RWPE2 (cell line): ENCODE measurements around the gene DNAJB11.
A peak's percentile ranks its signal among the peaks of the same experiment; 100 is the strongest.

ENCODE experiments used
- ATAC-seq: fragments of 200-7000 bp; cut with Tn5 transposase; 3 replicates; pipeline ENCODE4 v1.9.1; 2021; ENCODE audit warnings: low read depth
- DNase-seq: peaks from one replicate; pipeline ENCODE4 v3.0.0-alpha.2; 2020; ENCODE audit warnings: low spot score
- H3K27ac ChIP-seq: fragments of 450-650 bp; 2 replicates; pipeline ENCODE4 v1.5.1; 2017; ENCODE audit warnings: mild to moderate bottlenecking; ENCODE audit not compliant: poor library complexity, severe bottlenecking
- H3K27me3 ChIP-seq: fragments of 250-450 bp; sonication (Bioruptor Pico); 2 replicates; pipeline ENCODE4 v1.5.1; 2021; ENCODE audit warnings: mild to moderate bottlenecking, moderate library complexity; ENCODE audit not compliant: insufficient read depth, poor library complexity, severe bottlenecking
- H3K36me3 ChIP-seq: fragments of 250-450 bp; sonication (Bioruptor Pico); 2 replicates; pipeline ENCODE4 v1.5.1; 2020; ENCODE audit warnings: low read depth, mild to moderate bottlenecking, moderate library complexity
- H3K4me1 ChIP-seq: fragments of 250-450 bp; sonication (Bioruptor Pico); 2 replicates; pipeline ENCODE4 v1.5.1; 2021; ENCODE audit warnings: mild to moderate bottlenecking, moderate library complexity; ENCODE audit not compliant: insufficient read depth, poor library complexity, severe bottlenecking
- H3K4me3 ChIP-seq: fragments of 250-450 bp; sonication (Bioruptor Pico); 2 replicates; pipeline ENCODE4 v1.5.1; 2021; ENCODE audit warnings: mild to moderate bottlenecking, moderate library complexity; ENCODE audit not compliant: severe bottlenecking
- H3K9me3 ChIP-seq: fragments of 250-450 bp; sonication (Bioruptor Pico); 2 replicates; pipeline ENCODE4 v1.5.1; 2021; ENCODE audit warnings: mild to moderate bottlenecking, moderate library complexity; ENCODE audit not compliant: severe bottlenecking
- TF ChIP-seq, protein P1 (sequence below): fragments of 450-650 bp; IDR thresholded peaks from one replicate; pipeline ENCODE4 v1.5.1; 2017; ENCODE audit warnings: mild to moderate bottlenecking, moderate library complexity; ENCODE audit not compliant: poor library complexity, severe bottlenecking

Gene DNAJB11

DNA sequence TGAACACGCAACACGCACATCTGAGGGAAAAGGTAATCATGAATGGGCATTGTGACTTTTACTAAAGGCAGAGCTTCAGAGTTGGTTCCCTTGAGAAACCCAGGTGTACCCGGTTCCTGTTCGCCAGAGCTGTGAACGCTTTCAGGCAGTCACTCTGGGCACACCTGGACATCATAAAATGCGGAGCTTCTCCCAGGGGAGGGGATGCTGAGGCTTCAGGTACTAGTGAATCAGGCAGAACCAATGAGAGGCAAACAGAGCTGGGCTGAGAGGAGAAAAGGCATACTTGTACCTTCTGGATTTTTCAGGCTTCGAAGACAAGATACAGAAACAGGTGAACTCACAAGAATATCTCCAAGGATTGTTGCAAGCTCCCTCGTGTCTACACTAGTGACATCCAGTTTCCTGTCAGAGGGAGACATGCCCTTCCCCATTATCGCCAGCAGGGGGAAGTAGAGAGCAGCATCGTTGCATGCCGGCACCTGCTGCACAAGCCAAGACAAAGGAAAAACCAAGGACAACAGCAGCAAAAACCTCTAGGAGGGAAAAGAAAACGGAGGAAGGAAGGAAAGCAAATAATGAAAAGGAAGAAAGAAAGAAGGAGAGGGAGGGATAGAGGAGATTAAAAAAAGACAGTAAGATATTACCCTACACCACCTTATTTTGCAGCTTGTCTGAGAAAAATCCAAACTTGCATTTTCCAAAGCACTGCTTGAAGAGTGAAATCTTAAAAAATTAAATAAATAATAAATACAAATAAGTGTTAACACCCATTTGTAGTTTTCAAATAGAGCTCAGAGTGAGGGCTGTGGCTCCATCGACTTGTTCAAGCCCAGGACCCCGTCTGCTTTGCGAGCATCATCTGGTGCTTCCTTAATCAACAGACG is 44.3 kb downstream of the DNAJB11 start:
- Histone ChIP-seq H3K4me1 (peaks cover 7% of the 10 kb centered on the region), H3K9me3 (no peaks in the 10 kb centered on the region), H3K27ac (no peak overlapping the region), H3K4me3 (no peak overlapping the region), H3K27me3 (no peaks in the 10 kb centered on the region), H3K36me3 (no peaks in the 10 kb centered on the region)
- ATAC-seq (0 out of 3 replicates have a peak, but pooled peaks have one; percentile 40), DNase-seq (no peak)
- TF ChIP-seq, protein P1, sequence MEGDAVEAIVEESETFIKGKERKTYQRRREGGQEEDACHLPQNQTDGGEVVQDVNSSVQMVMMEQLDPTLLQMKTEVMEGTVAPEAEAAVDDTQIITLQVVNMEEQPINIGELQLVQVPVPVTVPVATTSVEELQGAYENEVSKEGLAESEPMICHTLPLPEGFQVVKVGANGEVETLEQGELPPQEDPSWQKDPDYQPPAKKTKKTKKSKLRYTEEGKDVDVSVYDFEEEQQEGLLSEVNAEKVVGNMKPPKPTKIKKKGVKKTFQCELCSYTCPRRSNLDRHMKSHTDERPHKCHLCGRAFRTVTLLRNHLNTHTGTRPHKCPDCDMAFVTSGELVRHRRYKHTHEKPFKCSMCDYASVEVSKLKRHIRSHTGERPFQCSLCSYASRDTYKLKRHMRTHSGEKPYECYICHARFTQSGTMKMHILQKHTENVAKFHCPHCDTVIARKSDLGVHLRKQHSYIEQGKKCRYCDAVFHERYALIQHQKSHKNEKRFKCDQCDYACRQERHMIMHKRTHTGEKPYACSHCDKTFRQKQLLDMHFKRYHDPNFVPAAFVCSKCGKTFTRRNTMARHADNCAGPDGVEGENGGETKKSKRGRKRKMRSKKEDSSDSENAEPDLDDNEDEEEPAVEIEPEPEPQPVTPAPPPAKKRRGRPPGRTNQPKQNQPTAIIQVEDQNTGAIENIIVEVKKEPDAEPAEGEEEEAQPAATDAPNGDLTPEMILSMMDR: peak; percentile 96

DNA sequence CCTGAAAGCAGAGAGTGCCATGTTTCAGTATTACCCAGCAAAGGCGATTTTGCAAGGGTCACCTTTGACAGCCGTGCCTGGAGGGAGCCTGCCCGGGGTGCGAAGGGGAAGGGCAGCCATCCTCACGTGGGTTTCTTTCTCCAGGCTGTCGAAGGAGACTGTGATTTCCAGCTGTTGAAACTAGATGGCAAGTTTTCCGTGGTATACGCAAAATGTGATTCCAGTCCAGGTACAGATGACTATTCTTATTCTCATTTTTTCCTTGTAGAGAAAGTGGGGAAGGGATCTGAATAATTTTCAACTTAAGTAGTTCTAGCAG is 45.7 kb downstream of the DNAJB11 start:
- TF ChIP-seq, protein P1: no peak
- peak overlapping the region; percentile 54 for H3K27ac ChIP-seq
- DNase-seq: no peak
- H3K27me3 ChIP-seq: no peaks in the 10 kb centered on the region
- peaks cover 7% of the 10 kb centered on the region for H3K4me1 ChIP-seq
- ATAC-seq: no peak
- no peaks in the 10 kb centered on the region for H3K36me3 ChIP-seq
- H3K4me3 ChIP-seq: no peak overlapping the region
- no peaks in the 10 kb centered on the region for H3K9me3 ChIP-seq

DNA sequence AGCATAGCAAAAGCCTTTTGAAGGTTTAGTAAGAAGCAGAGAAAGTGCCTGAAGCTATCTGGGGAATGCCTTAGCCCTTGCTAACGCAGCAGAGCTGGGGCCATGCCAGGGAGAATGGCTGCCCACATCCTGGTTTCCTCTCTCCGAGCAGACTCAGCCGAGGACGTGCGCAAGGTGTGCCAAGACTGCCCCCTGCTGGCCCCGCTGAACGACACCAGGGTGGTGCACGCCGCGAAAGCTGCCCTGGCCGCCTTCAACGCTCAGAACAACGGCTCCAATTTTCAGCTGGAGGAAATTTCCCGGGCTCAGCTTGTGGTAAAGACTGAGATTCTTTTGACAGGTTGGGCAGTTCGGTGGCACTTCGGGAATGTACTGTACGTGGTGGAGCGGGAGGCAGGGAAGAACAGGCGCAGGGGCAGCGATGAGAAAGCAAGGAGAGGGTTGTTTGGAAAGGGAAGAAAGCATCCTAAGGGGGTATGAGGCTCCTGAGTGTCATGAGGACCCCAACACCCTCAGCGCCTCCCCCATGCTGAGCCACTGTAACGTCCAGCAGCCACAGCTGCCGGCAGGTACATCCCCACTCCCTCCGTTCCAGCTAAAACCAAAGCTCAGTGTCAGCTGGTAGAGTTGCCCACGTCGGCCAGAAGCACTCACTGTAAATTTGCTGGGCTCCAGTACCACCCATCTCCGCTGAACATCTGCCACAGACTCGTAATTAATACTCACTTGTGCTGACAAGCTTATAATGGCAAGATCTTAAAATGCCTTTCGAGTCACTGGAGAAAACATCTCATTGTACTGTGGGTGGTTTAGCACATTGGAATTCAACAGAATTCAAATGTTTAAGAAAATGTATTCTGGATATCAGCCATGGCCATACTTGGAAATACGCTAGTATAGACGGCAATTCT is 46.8 kb downstream of the DNAJB11 start:
- TF ChIP-seq, protein P1: peak; percentile 97
- Histone ChIP-seq H3K27me3 (no peaks in the 10 kb centered on the region), H3K4me3 (no peak overlapping the region), H3K9me3 (no peaks in the 10 kb centered on the region), H3K27ac (peak overlapping the region; percentile 54), H3K4me1 (peaks cover 7% of the 10 kb centered on the region), H3K36me3 (no peaks in the 10 kb centered on the region)
- ATAC-seq (peak; percentile 98), DNase-seq (peak; percentile 96)

DNA sequence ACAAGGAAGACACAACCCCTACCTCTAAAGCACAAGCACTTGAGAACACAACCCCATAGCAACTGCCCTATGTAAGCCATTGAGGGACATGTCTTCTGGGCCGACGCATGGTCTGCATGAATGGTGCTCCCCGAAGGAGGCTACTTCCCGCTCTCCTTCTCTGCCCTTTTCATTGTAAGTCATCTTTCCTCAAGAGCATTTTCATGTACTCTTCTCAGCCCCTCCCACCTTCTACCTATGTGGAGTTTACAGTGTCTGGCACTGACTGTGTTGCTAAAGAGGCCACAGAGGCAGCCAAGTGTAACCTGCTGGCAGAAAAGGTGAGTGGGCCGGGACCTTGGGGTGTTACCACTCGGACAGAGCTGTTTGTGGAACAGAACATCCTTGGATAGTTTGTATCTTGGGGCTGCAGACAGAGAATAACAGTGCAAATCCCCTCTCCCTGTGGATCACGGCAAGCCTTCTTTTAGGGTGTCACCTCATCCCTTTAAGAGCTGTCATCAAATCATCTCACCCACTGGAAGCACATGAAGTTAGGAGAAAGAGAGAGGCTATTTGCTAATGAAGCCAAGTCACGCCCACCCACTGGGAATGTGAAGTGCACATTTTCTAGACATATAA is 47.9 kb downstream of the DNAJB11 start:
- DNase-seq (no peak), ATAC-seq (no peak)
- Histone ChIP-seq H3K9me3 (no peaks in the 10 kb centered on the region), H3K27me3 (no peaks in the 10 kb centered on the region), H3K4me1 (peaks cover 7% of the 10 kb centered on the region), H3K36me3 (no peaks in the 10 kb centered on the region), H3K27ac (no peak overlapping the region), H3K4me3 (no peak overlapping the region)
- TF ChIP-seq, protein P1: no peak
